Measurements from ENCODE around the gene KLC3. TPM values are rescaled to one million over a fixed set of nuclear protein-coding genes. Genes with fewer than 3 reads are reported as not detected.

The KLC3 gene
- total and polyA plus RNA-seq, 2 of the 8 experiments (the other 6 are each of a cell fraction or from before 2014, with no cell fraction given), result 1.3 to 2.8 TPM

GRCh38 chr19:45307361-45307760 lies 33.2 kb upstream of the KLC3 start:
- Histone ChIP-seq H3K4me3 (ENCODE audit: extremely low read depth in 1 of 4, insufficient read depth in 2 of 4, low read depth in 3 of 4, low read length in 4 of 4) (no peak overlapping the region), H3K4ac (replicated peaks; ENCODE audit: insufficient read length, low read depth, low read length) (no peak overlapping the region), H3K9ac (replicated peaks in 1 of 4; ENCODE audit: extremely low read depth in 1 of 4, low read depth in 3 of 4, low read length in 3 of 4) (no peak overlapping the region), H3K14ac (ENCODE audit: insufficient read length) (no peak overlapping the region), H3K27me3 (replicated peaks in 1 of 4; ENCODE audit: control insufficient read depth in 3 of 4, extremely low read depth in 1 of 4, insufficient read depth in 3 of 4, low read length in 3 of 4) (peaks cover 0 to 13% (median 11%) of the 10 kb centered on the region in 4 experiments; a peak in 3 of 7 replicates), H3K9me3 (ENCODE audit: insufficient read depth in 2 of 2, low read depth in 1 of 2, low read length in 1 of 2) (no peaks in the 10 kb centered on the region), H3K27ac (ENCODE audit: low read depth, low read length) (no peak overlapping the region), H4K5ac (ENCODE audit: insufficient read length, low read depth, low read length) (no peak overlapping the region), H3K4me2 (ENCODE audit: insufficient read depth in 1 of 2, low read depth in 2 of 2, low read length in 2 of 2) (no peak overlapping the region), H2BK20ac (ENCODE audit: low read length) (no peak overlapping the region), H3K4me1 (replicated peaks in 1 of 4; ENCODE audit: control insufficient read depth in 3 of 4, insufficient read depth in 4 of 4, low read length in 3 of 4) (no peaks in the 10 kb centered on the region; a peak in 2 of 7 replicates), H3K56ac (replicated peaks; ENCODE audit: insufficient read length, low read depth, low read length) (no peak overlapping the region), H3K36me3 (ENCODE audit: control insufficient read depth in 2 of 4, insufficient read depth in 4 of 4, low read length in 3 of 4) (no peaks in the 10 kb centered on the region; a peak in 1 of 8 replicates), H2BK12ac (ENCODE audit: low read depth, low read length) (0 out of 2 replicates have a peak overlapping the region, but pooled peaks have one; percentile 27), H2BK5ac (ENCODE audit: low read depth, low read length) (no peak overlapping the region), H3K23me2 (ENCODE audit: low read depth, low read length) (no peaks in the 10 kb centered on the region), H4K20me1 (replicated peaks in 1 of 2; ENCODE audit: control insufficient read depth in 1 of 2, insufficient read depth in 2 of 2, low read length in 2 of 2) (no peaks in the 10 kb centered on the region), H2AK5ac (ENCODE audit: low read depth, low read length) (no peak overlapping the region), H2BK120ac (replicated peaks; ENCODE audit: low read depth, low read length) (no peak overlapping the region), H3K18ac (ENCODE audit: extremely low read depth, low read length) (no peak overlapping the region), H4K91ac (replicated peaks; ENCODE audit: insufficient read length, low read length) (no peak overlapping the region), H3K79me2 (ENCODE audit: control insufficient read depth in 1 of 2, insufficient read depth in 2 of 2, low read length in 2 of 2) (no peaks in the 10 kb centered on the region), H2BK15ac (ENCODE audit: low read length) (no peak overlapping the region), H2AFZ (ENCODE audit: low read length) (no peak overlapping the region), H3K23ac (ENCODE audit: insufficient read length) (no peak overlapping the region), H4K8ac (ENCODE audit: extremely low read depth, insufficient read depth, low read length) (peak overlapping the region; percentile 15; the same call in 1 of the 2 replicates), H3K79me1 (ENCODE audit: low read depth, low read length) (no peaks in the 10 kb centered on the region)
- CTCF ChIA-PET (ENCODE audit: partially characterized antibody), result interaction anchor here (0.6 to 1.9 kb wide), 5 partner anchors 26 to 110 kb away, joined by 3 to 7 read pairs (median 3); no protein-coding TSS in a partner anchor
- DNase-seq (ENCODE audit: low read depth in 1 of 2, low spot score in 2 of 2), result no peak
- POLR2A ChIA-PET (ENCODE audit: partially characterized antibody), result interaction anchor here (1.0 to 2.1 kb wide), 5 partner anchors 19 to 215 kb away, joined by 3 to 6 read pairs (median 3); partner anchors contain the start of gene PPP1R37
- 90% methylated on average over 19 of the region's 19 CpGs; no CpG with 5 or more reads in 1 of the 2 experiments for whole genome bisulfite sequencing, 2 experiments (ENCODE audit: extremely low coverage in 1 of 2, insufficient coverage in 1 of 2, insufficient read length in 1 of 2, insufficient replicate concordance in 2 of 2, low coverage in 1 of 2, low lambda C conversion rate in 2 of 2, missing lambda C conversion rate in 1 of 2)
- no peak for FAIRE-seq
- TF ChIP-seq RNF2 (IDR thresholded peaks at IDR 0.05; ENCODE audit: borderline replicate concordance, low read depth, low read length, missing control alignments, poor library complexity, severe bottlenecking), result no peak

Measured in H1 (cell line).